Epithelial cell of proximal tubule (primary cell): Measurements from ENCODE around the gene PHF21A. TPM values are rescaled to one million over a fixed set of nuclear protein-coding genes. Genes with fewer than 3 reads are reported as not detected.

ENCODE experiments used
- DNase-seq: peaks from one replicate; pipeline ENCODE4 v3.0.0-alpha.2; 2011; ENCODE audit warnings: low read depth
- H3K4me3 ChIP-seq: 2 replicates; pipeline ENCODE4 v1.5.1; 2011; ENCODE audit warnings: low read depth, mild to moderate bottlenecking, low read length
- total RNA-seq: library from RNA; depleted of rRNA; stranded (reverse); fragments of >200 nt; gene quantifications from 2 replicates; pipeline ENCODE4 v1.2.3, GENCODE V29; 2015
- TF ChIP-seq, protein P1 (sequence below): conservative IDR thresholded peaks from 2 replicates; pipeline ENCODE4 v1.5.1; 2012; ENCODE audit warnings: low read depth, mild to moderate bottlenecking, low read length

Gene PHF21A
- total RNA-seq, 1 donor from 2014 or later: 5.8 TPM

DNA sequence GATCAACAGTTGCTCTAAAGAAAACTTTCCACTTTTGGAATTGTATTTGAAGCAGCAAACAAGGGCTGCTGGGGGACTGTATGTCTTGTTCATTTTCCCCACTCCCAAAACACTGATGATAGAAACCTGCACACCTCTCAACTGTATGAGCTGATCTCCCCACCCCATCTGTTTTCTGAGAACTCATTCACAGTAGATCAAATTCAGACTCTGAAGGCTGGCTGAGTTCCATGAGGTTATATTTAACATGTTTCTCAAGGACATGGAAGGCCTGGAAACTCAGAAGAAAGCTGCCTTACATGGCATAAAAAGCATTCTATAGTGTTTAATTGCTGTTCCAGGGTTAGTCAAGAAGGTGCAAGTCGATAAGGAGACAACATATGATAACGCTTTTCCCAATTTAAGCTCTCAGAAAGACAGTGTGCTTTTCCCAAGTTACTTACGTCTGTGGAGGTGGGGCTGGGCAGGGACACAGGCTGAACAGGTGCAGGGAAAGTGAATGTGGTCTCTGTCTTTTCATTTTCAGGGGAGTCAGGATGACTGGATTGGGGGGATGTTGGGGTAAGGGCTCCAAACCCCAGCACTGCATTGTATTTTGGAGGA, 175.8 kb downstream of the PHF21A start:
- TF ChIP-seq, protein P1, sequence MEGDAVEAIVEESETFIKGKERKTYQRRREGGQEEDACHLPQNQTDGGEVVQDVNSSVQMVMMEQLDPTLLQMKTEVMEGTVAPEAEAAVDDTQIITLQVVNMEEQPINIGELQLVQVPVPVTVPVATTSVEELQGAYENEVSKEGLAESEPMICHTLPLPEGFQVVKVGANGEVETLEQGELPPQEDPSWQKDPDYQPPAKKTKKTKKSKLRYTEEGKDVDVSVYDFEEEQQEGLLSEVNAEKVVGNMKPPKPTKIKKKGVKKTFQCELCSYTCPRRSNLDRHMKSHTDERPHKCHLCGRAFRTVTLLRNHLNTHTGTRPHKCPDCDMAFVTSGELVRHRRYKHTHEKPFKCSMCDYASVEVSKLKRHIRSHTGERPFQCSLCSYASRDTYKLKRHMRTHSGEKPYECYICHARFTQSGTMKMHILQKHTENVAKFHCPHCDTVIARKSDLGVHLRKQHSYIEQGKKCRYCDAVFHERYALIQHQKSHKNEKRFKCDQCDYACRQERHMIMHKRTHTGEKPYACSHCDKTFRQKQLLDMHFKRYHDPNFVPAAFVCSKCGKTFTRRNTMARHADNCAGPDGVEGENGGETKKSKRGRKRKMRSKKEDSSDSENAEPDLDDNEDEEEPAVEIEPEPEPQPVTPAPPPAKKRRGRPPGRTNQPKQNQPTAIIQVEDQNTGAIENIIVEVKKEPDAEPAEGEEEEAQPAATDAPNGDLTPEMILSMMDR: no peak

DNA sequence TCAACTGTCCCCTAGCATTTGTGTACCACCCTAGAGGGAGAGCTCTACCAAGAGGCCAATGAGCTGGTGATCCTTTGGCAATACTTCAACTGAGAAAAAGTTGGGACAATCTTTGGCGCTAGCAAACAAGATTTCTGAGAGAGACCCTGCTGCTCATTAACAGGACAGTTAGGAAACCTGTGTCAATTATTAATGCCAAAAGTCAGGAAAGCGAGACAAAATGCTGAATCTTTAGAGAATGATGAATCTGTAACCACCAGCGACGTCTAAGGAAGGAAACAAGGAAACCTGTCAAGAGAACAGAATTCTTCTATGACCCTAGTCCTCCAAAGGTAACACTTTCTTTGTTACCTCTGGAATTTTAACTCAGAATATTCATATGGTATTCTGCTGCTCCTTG, 178.9 kb downstream of the PHF21A start:
- TF ChIP-seq, protein P1: no peak
- H3K4me3 ChIP-seq: no peak overlapping the region
- DNase-seq: peak; percentile 72

More for the DNA sequence above, 175.8 kb downstream of the PHF21A start:
- no peak overlapping the region for H3K4me3 ChIP-seq
- no peak for DNase-seq

DNA sequence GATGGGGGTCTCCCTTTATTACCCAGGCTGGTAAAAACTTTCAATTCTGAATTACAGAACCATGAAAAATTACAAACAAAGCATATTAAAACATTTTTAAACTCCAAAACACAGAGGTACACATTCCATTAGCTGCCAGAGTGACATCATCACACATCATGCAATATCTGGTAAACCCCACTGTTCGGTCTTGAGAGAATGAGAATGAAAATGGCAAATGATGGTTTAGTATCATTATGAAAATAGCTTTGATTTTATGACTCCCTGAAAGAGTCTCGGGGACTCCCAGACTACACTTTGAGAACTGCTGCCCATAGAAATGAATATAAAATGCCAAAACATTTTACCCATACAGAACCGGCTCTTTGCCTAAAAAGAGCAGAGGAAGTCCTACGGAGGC, 180.0 kb downstream of the PHF21A start:
- no peak overlapping the region for H3K4me3 ChIP-seq
- no peak for DNase-seq
- TF ChIP-seq, protein P1: no peak

DNA sequence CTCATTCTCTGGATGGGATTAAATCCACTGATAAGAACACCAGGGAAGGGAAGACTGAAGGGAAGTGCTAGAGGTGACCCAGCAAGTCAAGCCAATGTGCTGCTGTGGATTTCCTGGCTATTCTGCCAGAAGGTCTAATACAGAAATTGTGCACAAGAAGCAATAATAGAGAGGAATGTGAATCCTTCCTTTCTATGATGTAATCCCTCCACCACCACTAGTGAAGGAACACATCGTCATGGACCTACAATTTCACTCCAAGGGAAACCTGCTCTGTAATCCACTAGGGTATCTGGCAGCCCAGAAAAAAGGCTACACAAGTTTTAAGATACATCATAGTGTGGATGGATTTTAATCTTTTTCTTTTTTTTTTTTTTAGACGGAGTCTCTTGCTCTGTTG, 181.4 kb downstream of the PHF21A start:
- no peak overlapping the region for H3K4me3 ChIP-seq
- no peak for DNase-seq
- TF ChIP-seq, protein P1: no peak

DNA sequence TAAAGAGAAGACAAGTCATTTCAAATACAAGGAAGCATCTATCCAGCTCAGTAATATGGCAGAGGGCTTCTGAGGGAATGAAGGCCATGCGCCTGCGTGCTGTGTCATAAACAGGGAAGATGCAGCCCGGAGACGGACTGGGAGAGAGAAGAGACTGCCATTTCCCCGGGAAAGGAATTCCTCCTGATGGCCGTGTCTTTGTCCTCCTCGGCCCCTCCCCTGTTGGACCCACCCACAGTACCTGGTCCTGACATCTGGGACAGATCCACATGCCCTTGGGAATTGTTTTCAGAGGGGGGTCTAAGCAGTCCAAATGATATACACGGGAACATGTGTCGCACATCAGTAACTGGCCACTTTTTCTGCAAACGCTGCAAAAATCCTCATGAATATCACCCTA, 183.3 kb downstream of the PHF21A start:
- no peak for DNase-seq
- no peak overlapping the region for H3K4me3 ChIP-seq
- TF ChIP-seq, protein P1: no peak

DNA sequence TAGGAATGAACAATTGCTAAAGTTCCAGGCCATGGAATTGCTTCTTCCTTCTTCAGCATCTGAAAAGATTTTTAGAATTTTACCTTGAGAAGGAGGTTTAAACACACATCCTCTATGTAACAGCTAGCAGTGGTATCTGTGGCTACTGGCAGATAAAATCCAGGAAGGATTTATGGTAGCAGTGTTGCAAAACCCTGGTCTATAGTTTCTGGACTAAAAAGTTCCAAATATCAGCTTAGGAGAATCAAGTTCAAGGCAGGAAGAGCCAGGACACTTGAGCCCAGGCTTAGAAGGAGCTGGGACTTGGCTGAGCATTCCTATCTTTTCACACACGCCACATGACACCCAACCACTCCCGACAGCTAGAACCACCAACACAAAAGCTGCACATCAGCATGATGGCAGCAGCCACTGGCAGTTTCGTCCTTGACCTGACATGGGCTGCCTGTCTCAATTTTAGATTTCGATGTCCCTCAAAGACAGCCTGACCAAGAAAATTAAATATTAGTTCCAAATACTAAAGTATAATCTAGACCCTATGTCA, 184.7 kb downstream of the PHF21A start:
- no peak for DNase-seq
- H3K4me3 ChIP-seq: no peak overlapping the region
- TF ChIP-seq, protein P1: no peak
